CD4-positive, alpha-beta T cell treated with Interleukin-17A for 1 hour (primary cell): ENCODE results near the gene NUCB1.

Source experiments
- DNase-seq: peaks from one replicate; pipeline ENCODE4 v3.0.0-alpha.2; 2020

The NUCB1 gene

DNA sequence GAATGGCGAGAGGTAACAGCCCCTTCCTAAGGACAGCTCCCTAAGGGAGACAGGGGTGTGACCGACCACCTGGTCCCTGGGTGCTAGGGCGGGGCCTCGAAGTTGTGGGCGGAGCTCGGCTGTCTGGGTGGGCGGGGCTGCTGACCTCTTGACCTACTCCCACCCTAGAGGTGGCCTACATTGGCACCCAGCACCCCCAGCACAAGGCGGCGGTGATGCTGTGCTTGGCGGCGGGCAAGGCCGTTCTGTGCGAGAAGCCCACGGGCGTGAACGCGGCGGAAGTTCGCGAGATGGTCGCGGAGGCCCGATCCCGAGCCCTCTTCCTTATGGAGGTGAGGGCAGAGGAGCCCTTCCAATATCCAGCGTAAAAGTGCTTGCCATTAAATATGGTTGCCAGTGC lies 35.8 kb downstream of the NUCB1 start:
- no peak for DNase-seq

DNA sequence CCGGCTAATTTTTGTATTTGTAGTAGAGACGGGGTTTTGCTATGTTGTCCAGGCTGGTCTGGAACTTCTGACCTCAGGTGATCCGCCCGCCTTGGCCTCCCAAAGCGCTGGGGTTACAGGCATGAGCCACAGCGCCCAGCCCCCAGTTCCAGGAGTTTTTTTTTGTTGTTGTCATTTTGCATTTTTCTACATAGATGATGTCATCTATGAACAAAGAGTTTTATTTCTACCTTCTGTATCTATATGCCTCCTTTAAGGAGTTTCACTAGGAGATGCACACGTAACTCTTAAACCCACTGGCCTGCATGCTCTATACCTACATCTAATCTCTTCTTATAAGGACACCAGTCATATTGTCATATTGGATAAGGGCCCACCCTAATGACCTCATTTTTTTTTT lies 38.1 kb downstream of the NUCB1 start:
- DNase-seq: no peak

DNA sequence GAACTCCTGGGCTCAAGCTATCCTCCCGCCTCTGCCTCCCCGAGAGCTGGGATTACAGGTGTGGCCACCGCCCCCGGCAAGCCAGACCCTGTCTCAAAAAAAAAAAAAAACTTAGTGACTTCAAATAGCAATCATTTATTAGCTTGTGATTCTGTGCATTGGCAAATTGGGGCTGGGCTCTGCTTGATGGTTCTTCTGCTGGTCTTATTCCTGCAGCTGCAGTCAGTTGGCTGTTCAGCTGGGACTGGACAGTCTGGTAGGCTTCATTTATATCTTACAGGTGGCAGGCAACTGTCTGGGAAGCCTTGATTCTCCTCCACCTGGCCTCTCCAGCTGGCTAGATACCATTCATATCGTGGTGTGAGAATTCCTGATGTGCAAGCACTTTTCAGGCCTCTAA lies 40.8 kb downstream of the NUCB1 start:
- no peak for DNase-seq

DNA sequence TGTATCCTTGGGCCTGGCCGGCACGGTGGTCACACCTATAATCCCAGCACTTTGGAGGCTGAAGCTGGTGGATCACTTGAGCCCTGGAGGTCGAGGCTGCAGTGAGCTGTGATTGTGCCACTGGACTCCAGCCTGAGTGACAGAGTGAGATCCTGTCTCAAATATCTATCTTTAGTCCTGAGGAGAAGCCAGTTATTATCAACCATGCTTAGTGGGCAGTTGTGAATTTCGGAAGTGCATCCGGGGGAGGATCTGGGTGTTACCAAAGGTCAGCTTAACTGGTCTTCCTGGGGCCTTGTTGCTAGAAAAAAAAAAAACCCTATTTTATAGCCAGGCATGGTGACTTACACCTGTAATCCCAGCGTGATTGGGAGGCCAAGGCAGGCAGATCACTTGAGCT lies 43.0 kb downstream of the NUCB1 start:
- DNase-seq: no peak

GRCh38 chr19:48945415-48945814 lies 45.3 kb downstream of the NUCB1 start:
- no peak for DNase-seq

DNA sequence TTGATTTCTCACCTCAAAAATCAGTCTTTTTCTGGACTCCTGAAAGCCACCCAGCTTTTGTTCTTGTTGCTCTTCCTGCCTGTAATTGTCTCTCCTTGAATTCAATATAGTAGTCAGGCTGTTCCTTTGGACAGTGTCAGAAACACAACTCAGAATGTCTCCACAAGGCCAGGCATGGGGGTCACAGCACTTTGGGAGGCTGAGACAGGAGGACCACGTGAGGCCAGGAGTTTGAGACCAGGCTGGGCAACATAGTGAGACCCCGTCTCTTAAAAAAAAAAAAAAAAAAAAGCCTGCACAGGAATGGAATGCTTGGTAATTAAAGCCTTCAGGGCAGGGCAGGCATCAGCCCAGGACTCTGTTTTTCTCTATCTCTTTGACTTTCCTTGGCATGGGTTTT lies 45.7 kb downstream of the NUCB1 start:
- DNase-seq: no peak

DNA sequence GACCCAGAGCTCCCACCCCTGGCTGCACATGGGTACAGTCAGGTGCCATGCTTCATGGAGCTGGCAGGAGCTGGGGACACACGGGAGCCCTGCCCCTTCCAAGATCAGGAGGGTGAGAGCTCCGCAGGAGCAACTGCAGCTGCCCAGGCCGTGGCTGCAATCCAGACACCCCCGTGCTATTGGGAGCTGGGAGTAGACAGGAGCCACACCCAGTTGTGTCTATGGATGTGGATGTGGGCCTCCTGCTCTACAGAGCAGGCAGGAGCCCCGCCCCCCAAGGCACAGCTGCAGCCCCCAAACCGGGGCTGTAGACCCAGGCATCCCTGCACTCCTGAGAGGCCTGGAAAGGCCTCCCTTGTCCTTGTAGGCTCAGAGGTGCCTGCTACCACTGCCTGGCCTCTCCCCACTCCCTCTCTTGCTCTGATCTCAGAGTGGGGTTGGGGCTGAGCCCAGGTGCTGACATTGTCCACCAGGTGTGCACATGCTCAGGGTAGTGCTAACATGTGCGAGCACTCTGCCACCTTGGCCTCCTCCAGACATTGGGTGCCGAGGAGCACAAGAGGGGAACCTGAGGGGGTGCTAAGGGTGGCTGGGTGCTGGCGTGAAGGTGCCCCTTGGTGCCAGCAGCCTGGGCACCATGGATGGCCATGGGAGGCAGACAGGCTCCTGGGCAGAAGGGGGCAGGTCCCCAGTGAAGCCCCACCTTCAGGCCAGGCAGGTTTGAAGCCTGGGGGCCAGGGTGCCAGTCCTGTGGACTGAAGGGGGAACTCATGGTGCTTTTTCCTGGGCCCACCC lies 46.5 kb downstream of the NUCB1 start:
- no peak for DNase-seq

DNA sequence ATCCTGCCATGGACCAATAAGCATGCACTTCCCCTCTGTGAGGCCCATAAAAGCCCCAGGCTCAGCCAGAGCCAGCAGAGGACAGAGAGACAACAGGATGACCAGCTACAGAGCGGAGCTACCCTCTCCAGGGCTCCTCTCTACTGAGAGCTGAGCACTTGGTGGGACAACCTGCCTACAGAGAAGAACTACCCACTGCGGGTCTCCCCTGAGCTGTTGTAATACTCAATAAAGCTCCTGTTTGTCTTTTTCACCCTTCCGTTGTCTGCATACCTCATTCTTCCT lies 47.1 kb downstream of the NUCB1 start:
- DNase-seq: no peak

DNA sequence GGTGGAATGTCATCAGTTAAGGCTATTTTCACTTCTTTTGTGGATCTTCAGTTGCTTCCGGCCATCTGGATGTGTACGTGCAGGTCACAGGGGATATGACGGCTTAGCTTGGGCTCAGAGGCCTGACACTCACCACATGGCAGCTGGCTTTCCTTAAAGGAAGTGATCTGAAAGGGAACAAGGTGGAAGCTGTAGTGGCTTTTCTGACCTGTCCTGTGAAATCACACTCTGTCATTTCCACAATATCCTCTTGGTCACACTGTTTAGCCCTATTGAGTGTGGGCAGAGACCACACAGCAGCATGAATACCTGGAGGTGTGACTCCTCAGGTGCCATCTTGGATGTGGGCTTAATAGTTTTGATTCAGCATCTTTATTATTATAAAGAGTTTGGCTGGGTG lies 50.0 kb downstream of the NUCB1 start:
- no peak for DNase-seq

DNA sequence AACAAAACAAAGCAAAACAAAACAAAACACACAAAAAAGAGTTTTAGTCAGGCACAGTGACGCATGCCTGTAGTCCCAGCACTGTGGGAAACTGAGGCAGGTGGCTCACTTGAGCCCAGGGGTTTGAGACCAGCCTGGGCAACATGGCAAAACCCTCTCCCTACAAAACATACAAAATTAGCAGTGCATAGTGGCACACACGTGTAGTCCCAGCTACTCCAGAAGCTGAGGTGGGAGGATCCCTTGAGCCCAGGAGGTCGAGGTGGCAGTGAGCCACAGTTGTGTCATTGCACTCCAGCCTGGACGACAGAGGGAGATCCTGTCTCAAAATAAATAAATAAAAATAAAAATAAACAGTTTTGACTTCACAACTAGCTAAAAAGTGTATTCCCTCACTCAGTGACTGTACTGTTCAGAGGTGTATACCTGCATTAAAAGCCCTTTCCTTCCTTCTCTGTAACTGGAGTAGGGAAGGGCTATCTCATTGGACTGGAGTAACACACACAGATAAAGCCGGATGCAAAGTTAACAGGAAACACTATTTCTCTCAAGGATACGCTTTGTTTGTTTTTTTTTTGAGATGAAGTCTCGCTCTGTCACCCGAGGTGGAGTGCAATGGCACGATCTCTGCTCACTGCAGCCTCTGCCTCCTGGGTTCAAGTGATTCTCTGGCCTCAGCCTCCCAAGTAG lies 50.9 kb downstream of the NUCB1 start:
- DNase-seq: no peak

DNA sequence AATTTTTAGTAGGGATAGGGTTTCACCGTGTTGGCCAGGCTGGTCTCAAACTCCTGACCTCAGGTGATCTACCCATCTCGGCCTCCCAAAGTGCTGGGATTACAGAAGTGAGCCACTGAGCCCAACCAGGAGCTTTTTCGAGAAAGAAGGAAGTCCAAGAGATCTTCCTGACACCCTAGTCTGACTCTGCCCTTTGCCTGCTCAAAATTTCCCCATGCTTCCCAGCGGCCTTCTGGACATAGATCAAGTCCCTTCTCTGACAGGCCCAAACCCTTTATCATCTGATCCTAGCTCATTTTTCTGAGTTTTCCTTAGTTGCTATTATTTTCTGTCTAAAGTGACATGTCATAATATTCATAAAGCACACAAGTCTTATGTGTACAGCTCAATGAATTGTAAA lies 53.0 kb downstream of the NUCB1 start:
- DNase-seq: no peak

GRCh38 chr19:48953990-48954594 lies 54.0 kb downstream of the NUCB1 start:
- DNase-seq: no peak

GRCh38 chr19:48954595-48955307 lies 54.6 kb downstream of the NUCB1 start, which contains the start of gene BAX:
Gene BAX, plus strand, starts transcription at chr19:48954875. Its CDS starts 54 bp downstream, at chr19:48954929.
- DNase-seq: peak; percentile 87

GRCh38 chr19:48955308-48955958 lies 55.3 kb downstream of the NUCB1 start:
- no peak for DNase-seq

GRCh38 chr19:48958006-48958405 lies 57.9 kb downstream of the NUCB1 start:
- no peak for DNase-seq

GRCh38 chr19:48959341-48960239 lies 59.5 kb downstream of the NUCB1 start:
- DNase-seq: no peak

GRCh38 chr19:48961051-48961649 lies 61.0 kb downstream of the NUCB1 start:
- no peak for DNase-seq

- no peak for DNase-seq
Measured at GRCh38 chr19:48961673-48962028, 61.5 kb downstream of the NUCB1 start.

- DNase-seq: peak; percentile 53
Measured at GRCh38 chr19:48962029-48962848, 62.1 kb downstream of the NUCB1 start.

GRCh38 chr19:48962849-48963165 lies 62.7 kb downstream of the NUCB1 start:
- DNase-seq: no peak
